Fibroblast of lung (primary cell): ENCODE data around the gene MSANTD1. TPM values are rescaled to one million over a fixed set of nuclear protein-coding genes. Genes with fewer than 3 reads are reported as not detected.
"Not testable (repeated sequence)": the region's sequence is repeated elsewhere in the genome, so short reads cannot be mapped to it uniquely, and the experiment has no call there.

ENCODE experiments used
- DNase-seq, 2 donors: peaks; one replicate each; pipeline versions ENCODE4 v3.0.0 to v3.0.0-alpha.2; 2010; ENCODE audit warnings: low read depth in 2 of 2
- H2AFZ ChIP-seq: 2 replicates; pipeline ENCODE4 v1.5.1; 2012; ENCODE audit warnings: low read length, control low read depth, inconsistent platforms
- H3K27ac ChIP-seq: 2 replicates; pipeline ENCODE4 v1.5.1; 2011; ENCODE audit warnings: low read length, control low read depth; ENCODE audit not compliant: insufficient read depth
- H3K27me3 ChIP-seq: 2 replicates; pipeline ENCODE4 v1.5.1; 2011; ENCODE audit warnings: mild to moderate bottlenecking, low read length; ENCODE audit not compliant: control insufficient read depth, insufficient read depth
- H3K36me3 ChIP-seq: 2 replicates; pipeline ENCODE4 v1.5.1; 2011; ENCODE audit warnings: low read length; ENCODE audit not compliant: control insufficient read depth, insufficient read depth
- H3K4me1 ChIP-seq: 2 replicates; pipeline ENCODE4 v1.5.1; 2011; ENCODE audit warnings: low read length; ENCODE audit not compliant: control insufficient read depth, insufficient read depth; ENCODE audit errors: extremely low read depth
- H3K4me2 ChIP-seq: 2 replicates; pipeline ENCODE4 v1.5.1; 2011; ENCODE audit warnings: low read length, control low read depth; ENCODE audit not compliant: insufficient read depth; ENCODE audit errors: extremely low read depth
- H3K4me3 ChIP-seq, 4 experiments: fragments of 200-600 bp in 1 of 4; sonication (generic) in 1 of 4; replicated peaks in 1 of 4; 2 replicates each; pipeline ENCODE4 v1.5.1; 2011 to 2016; ENCODE audit warnings: low read length in 4 of 4, low read depth in 3 of 4, mild to moderate bottlenecking in 3 of 4, control low read depth in 2 of 4, inconsistent platforms in 1 of 4, mixed read lengths in 1 of 4; ENCODE audit not compliant: insufficient read depth in 1 of 4; ENCODE audit errors: control extremely low read depth in 1 of 4
- H3K79me2 ChIP-seq: 2 replicates; pipeline ENCODE4 v1.5.1; 2012; ENCODE audit warnings: mild to moderate bottlenecking, low read length, inconsistent platforms; ENCODE audit not compliant: control insufficient read depth, insufficient read depth
- H3K9ac ChIP-seq: 2 replicates; pipeline ENCODE4 v1.5.1; 2011; ENCODE audit warnings: mild to moderate bottlenecking, low read length, control low read depth; ENCODE audit not compliant: insufficient read depth
- H3K9me3 ChIP-seq: 2 replicates; pipeline ENCODE4 v1.5.1; 2012; ENCODE audit warnings: low read depth, low read length; ENCODE audit not compliant: control insufficient read depth, insufficient read depth
- H4K20me1 ChIP-seq: 2 replicates; pipeline ENCODE4 v1.5.1; 2011; ENCODE audit warnings: low read length; ENCODE audit not compliant: control insufficient read depth, insufficient read depth; ENCODE audit errors: extremely low read depth
- CTCF ChIP-seq, 2 donors: IDR thresholded peaks in 1 of 2; conservative IDR thresholded peaks in 1 of 2; 1 replicate in 1 of 2; 2 replicates in 1 of 2; pipeline ENCODE4 v1.5.1; 2011 to 2012; ENCODE audit warnings: low read length in 2 of 2, control low read depth in 1 of 2, inconsistent platforms in 1 of 2, low read depth in 1 of 2, mild to moderate bottlenecking in 1 of 2
- EZH2 ChIP-seq: IDR thresholded peaks from 2 replicates; pipeline ENCODE4 v1.5.1; 2012; ENCODE audit warnings: low read length, control low read depth, mild to moderate bottlenecking; ENCODE audit errors: missing control alignments
- polyA plus RNA-seq, 2 donors: library from polyadenylated mRNA; depleted of rRNA in 1 of 2; stranded (reverse) in 1 of 2; unstranded in 1 of 2; fragments of >200 nt; gene quantifications; 2 replicates each; pipeline ENCODE4 v1.2.1, GENCODE V29; 2011 to 2012; ENCODE audit warnings: missing spikeins in 1 of 2
- total RNA-seq: library from RNA; depleted of rRNA; stranded (reverse); fragments of >200 nt; gene quantifications from 2 replicates; pipeline ENCODE4 v1.2.1, GENCODE V29; 2014

Gene MSANTD1
- total and polyA plus RNA-seq, 2 donors (not counting 1 experiment from before 2014, with no cell fraction given) = 0.50 TPM; not detected in 1

- H3K9me3 ChIP-seq = no peaks in the 10 kb centered on the region
- peaks cover 1% of the 10 kb centered on the region for H3K4me1 ChIP-seq
- H3K27ac ChIP-seq = no peak overlapping the region
- no peaks in the 10 kb centered on the region for H3K27me3 ChIP-seq
- H4K20me1 ChIP-seq = no peaks in the 10 kb centered on the region
- H3K9ac ChIP-seq = no peak overlapping the region
- no peaks in the 10 kb centered on the region for H3K36me3 ChIP-seq
- H3K79me2 ChIP-seq = peaks cover 22% of the 10 kb centered on the region
- TF ChIP-seq CTCF (conservative IDR thresholded peaks at IDR 0.05 in 1 of 2, IDR thresholded peaks at IDR 0.05 in 1 of 2; ENCODE audit: low read depth in 1 of 2, low read length in 2 of 2) (no peak), EZH2 (no peak)
- no peak for DNase-seq
- no peak overlapping the region for H3K4me3 ChIP-seq
- H3K4me2 ChIP-seq = no peak overlapping the region
- no peak overlapping the region for H2AFZ ChIP-seq
Measured at GRCh38 chr4:3299122-3299975, 50.4 kb downstream of the MSANTD1 start.

- no peaks in the 10 kb centered on the region for H3K9me3 ChIP-seq
- H3K27me3 ChIP-seq = no peaks in the 10 kb centered on the region
- peaks cover 9% of the 10 kb centered on the region for H3K4me1 ChIP-seq
- H3K9ac ChIP-seq = no peak overlapping the region
- no peak for DNase-seq
- no peak for TF ChIP-seq CTCF (conservative IDR thresholded peaks at IDR 0.05 in 1 of 2, IDR thresholded peaks at IDR 0.05 in 1 of 2; ENCODE audit: low read depth in 1 of 2, low read length in 2 of 2)
- no peak for TF ChIP-seq EZH2
- H3K27ac ChIP-seq = no peak overlapping the region
- no peak overlapping the region for H2AFZ ChIP-seq
- H3K36me3 ChIP-seq = no peaks in the 10 kb centered on the region
- peaks cover 18% of the 10 kb centered on the region for H3K79me2 ChIP-seq
- H3K4me3 ChIP-seq = no peak overlapping the region
- H3K4me2 ChIP-seq = no peak overlapping the region
- no peaks in the 10 kb centered on the region for H4K20me1 ChIP-seq
Measured at GRCh38 chr4:3299976-3300671, 51.2 kb downstream of the MSANTD1 start.

GRCh38 chr4:3300882-3301281 lies 51.9 kb downstream of the MSANTD1 start:
- not testable (repeated sequence) for H3K27ac ChIP-seq, H3K9me3 ChIP-seq, H2AFZ ChIP-seq, H3K36me3 ChIP-seq, DNase-seq, H3K27me3 ChIP-seq, H3K9ac ChIP-seq, H3K4me2 ChIP-seq, H4K20me1 ChIP-seq, H3K4me3 ChIP-seq
- H3K4me1 ChIP-seq = peaks cover 16% of the 10 kb centered on the region
- peaks cover 22% of the 10 kb centered on the region for H3K79me2 ChIP-seq
